Psoas muscle (tissue), 8 donors: Measurements from ENCODE around the gene TRAK1. TPM values are rescaled to one million over a fixed set of nuclear protein-coding genes. Genes with fewer than 3 reads are reported as not detected.

ENCODE experiments used
- ATAC-seq, 4 donors: fragments of 200-7000 bp; cut with Tn5 transposase; one replicate each; pipeline ENCODE4 v1.9.1; 2020; ENCODE audit warnings: moderate library complexity in 3 of 4, mild to moderate bottlenecking in 2 of 4
- DNase-seq, 2 donors: peaks; one replicate each; pipeline ENCODE4 v3.0.0-alpha.2; 2020
- H3K27ac ChIP-seq: fragments of 200-600 bp; one replicate; pipeline ENCODE4 v1.8.0; 2022
- H3K27me3 ChIP-seq, 3 donors: fragments of 200-600 bp in 1 of 3; one replicate each; pipeline versions ENCODE4 v1.6.1 to v1.8.0; 2013 to 2022; ENCODE audit warnings: low read length in 2 of 3, mild to moderate bottlenecking in 2 of 3, moderate library complexity in 1 of 3; ENCODE audit not compliant: insufficient read depth in 3 of 3
- H3K36me3 ChIP-seq, 2 donors: fragments of 200-600 bp in 1 of 2; one replicate each; pipeline versions ENCODE4 v1.6.1 to v1.8.0; 2013 to 2022; ENCODE audit warnings: low read depth in 1 of 2, mild to moderate bottlenecking in 1 of 2, moderate library complexity in 1 of 2; ENCODE audit not compliant: insufficient read depth in 1 of 2
- H3K4me1 ChIP-seq: fragments of 200-600 bp; one replicate; pipeline ENCODE4 v1.8.0; 2022
- H3K4me3 ChIP-seq: fragments of 200-600 bp; one replicate; pipeline ENCODE4 v1.8.0; 2022; ENCODE audit warnings: mild to moderate bottlenecking
- H3K9me3 ChIP-seq: fragments of 200-600 bp; one replicate; pipeline ENCODE4 v1.8.0; 2022
- WGBS, 3 donors: extraction: QIAGEN DNeasy Blood & Tissue Kit; methylation state at CpG; one replicate each; pipeline versions ENCODE4 v1.1.6 to v1.1.7; 2013; 5-methylcytosine and 5-hydroxymethylcytosine counted together
- intact Hi-C, 2 donors: fragments of 100-400 bp; cut with DNase I; formaldehyde crosslinking; loops; one replicate each; pipeline versions ENCODE4 v1.11.0 to v1.14.2; 2022
- polyA plus RNA-seq, 3 donors: library from polyadenylated mRNA; stranded (reverse); fragments of 200-250 nt; gene quantifications; one replicate each; pipeline ENCODE4 v1.2.3, GENCODE V29; 2013
- total RNA-seq, 4 donors: library from RNA; stranded (reverse); fragmentation: NEBNext Ultra II Directional in 2 of 4; extraction: Animal tissue kit (Norgen Biotek cat#: 25700) in 2 of 4; gene quantifications; one replicate each; pipeline versions ENCODE4 v1.2.1 to v1.2.4, GENCODE V29; 2021 to 2023
- TF ChIP-seq, protein P1 (sequence below): fragments of 200-600 bp; IDR thresholded peaks from one replicate; pipeline ENCODE4 v1.8.0; 2022; ENCODE audit warnings: antibody characterized with exemption
- donor health status: healthy with polysubstance abuse.
- donor health status: DM: no; HTN: no; CAD: no; lungs with moderate emphysema.
- donor health status: Bipolar disorder and iron deficiency.
- donor health status: healthy.
- donor health status: DM: yes; HTN: yes; CAD: no.
- donor health status: DM: no; HTN: no; CAD: no.
- donor health status: DM: no; HTN: no; CAD: no.
- donor health status: DM: yes; HTN: yes; CAD: no.

Gene TRAK1
- total and polyA plus RNA-seq, 7 donors: 30.8 to 128 (median 94.8) TPM

DNA sequence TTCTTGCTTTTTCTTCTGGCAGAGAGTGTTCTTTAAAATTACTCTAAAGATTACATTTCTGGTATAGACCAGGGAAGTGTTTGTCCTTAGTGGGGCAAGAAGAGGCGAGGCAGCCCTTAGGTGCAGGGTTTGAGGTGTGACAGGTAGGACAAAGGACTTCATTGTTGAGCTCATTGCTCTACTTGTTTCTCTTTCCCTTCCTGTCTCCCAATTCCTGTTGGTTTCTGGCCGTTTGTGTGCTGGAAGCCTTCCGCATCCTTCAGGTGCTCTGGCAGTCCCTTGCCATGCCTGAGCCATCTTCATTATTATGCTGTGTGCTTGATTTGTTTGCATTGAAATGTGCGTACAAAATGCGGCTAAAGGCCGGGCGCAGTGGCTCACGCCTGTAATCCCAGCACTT lies 89.7 kb downstream of the TRAK1 start:
- ATAC-seq (no peak), DNase-seq (no peak)
- H3K27me3 ChIP-seq: no peaks in the 10 kb centered on the region
- TF ChIP-seq, protein P1, sequence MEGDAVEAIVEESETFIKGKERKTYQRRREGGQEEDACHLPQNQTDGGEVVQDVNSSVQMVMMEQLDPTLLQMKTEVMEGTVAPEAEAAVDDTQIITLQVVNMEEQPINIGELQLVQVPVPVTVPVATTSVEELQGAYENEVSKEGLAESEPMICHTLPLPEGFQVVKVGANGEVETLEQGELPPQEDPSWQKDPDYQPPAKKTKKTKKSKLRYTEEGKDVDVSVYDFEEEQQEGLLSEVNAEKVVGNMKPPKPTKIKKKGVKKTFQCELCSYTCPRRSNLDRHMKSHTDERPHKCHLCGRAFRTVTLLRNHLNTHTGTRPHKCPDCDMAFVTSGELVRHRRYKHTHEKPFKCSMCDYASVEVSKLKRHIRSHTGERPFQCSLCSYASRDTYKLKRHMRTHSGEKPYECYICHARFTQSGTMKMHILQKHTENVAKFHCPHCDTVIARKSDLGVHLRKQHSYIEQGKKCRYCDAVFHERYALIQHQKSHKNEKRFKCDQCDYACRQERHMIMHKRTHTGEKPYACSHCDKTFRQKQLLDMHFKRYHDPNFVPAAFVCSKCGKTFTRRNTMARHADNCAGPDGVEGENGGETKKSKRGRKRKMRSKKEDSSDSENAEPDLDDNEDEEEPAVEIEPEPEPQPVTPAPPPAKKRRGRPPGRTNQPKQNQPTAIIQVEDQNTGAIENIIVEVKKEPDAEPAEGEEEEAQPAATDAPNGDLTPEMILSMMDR: no peak
- H3K4me1 ChIP-seq: peaks cover 56% of the 10 kb centered on the region
- no peak overlapping the region for H3K27ac ChIP-seq
- intact Hi-C loops: no loop called here
- no peak overlapping the region for H3K4me3 ChIP-seq
- no peaks in the 10 kb centered on the region for H3K36me3 ChIP-seq
- no peaks in the 10 kb centered on the region for H3K9me3 ChIP-seq
- WGBS, 3 donors: 96% methylated on average over 8 of the region's 8 CpGs

DNA sequence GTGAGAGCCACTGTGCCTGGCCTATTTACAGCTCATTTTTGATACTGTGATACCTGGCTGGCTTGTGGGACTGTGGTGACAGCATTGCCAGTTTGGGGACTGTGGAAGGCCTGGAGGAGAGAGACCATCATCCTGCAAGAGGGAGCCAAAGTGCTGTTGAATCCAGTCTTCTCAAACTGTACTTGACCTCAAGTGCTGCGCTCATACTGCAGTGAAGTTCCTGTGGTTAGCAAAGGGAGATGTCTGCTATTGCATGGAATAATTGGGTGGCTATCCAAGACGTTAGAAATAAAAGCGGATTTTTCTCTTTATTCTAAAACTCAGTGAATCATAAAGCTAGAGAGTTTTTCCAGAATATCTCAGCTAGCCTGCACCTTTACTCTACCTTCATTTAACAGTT lies 91.4 kb downstream of the TRAK1 start:
- 39 to 53% (median 42%) methylated on average over 3 of the region's 3 CpGs for WGBS, 3 donors
- no peak overlapping the region for H3K4me3 ChIP-seq
- H3K9me3 ChIP-seq: no peaks in the 10 kb centered on the region
- H3K27me3 ChIP-seq: no peaks in the 10 kb centered on the region
- intact Hi-C loops: no loop called here
- ATAC-seq (no peak), DNase-seq (no peak)
- H3K4me1 ChIP-seq: peaks cover 43% of the 10 kb centered on the region
- TF ChIP-seq, protein P1: no peak
- H3K27ac ChIP-seq: no peak overlapping the region
- H3K36me3 ChIP-seq: no peaks in the 10 kb centered on the region

DNA sequence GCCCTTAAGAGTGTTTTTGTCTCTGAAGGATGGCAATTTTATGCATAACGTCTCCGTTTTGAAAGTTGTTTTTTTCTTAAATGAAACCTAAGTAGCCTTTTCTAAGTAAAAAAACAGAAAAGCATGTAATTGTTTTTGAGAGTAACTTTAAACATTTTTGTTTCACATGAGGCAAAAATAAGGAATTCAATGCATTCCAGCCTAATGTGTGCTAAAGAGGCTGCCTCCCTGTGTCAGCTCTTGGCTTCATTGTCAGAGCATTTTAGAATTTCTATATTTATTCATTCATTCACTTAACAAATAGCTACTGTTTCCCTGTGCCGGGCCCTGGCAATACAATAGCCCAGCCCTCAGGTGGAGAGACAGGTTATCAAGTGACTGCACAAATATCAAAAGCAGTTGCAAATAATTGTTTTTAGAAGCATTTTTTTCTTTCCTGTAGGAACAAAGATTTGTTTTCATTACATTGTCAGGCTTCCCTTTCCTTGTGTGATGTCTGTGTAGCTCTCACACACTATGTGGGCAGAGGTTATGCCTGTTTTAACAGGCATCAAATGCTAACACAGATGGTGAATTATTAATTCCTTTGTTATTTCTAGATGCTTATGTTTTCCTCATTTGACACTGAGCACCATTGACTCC lies 93.0 kb downstream of the TRAK1 start:
- Histone ChIP-seq H3K4me1 (peaks cover 34% of the 10 kb centered on the region), H3K36me3 (peaks cover 0 to 5% of the 10 kb centered on the region in 2 donors), H3K4me3 (no peak overlapping the region), H3K9me3 (no peaks in the 10 kb centered on the region), H3K27me3 (no peaks in the 10 kb centered on the region), H3K27ac (peak overlapping the region; percentile 2)
- WGBS, 3 donors: 38 to 60% (median 46%) methylated on average over 3 of the region's 3 CpGs
- ATAC-seq (no peak), DNase-seq (no peak)
- TF ChIP-seq, protein P1: no peak
- intact Hi-C loops: no loop called here

DNA sequence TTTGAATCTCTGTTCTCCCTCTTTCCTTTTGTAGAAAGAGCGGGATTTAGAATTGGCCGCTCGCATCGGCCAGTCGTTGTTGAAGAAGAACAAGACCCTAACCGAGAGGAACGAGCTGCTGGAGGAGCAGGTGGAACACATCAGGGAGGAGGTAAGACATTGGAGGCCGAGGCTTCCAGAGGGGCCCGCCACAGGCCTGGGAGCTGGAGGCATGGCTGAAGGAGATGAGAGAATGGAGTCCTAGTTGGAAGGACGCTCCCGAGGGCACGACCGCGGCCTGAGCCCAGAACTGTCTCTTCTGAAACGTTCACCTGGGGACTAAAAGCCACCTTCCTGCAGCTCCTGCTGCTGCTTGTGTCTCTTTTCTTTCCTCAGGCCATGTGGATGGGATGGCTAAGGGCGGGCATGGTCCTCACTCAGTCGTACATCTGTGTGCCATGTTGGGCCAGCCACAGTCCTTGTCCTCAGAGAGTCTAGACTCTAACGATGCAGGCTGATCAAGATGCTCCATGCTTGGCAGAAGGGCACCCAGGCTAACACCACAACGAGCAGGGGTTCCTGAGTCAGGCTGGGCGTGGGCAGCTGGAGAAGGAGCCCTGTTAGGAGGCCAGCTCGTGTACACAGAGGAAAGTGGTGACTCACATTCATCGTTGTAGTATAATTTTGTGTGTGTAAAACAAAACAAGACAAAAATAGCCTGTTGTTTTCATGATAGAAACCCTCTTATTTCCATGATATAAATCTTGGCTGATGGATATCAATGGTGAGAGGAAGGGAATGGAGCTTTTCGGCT lies 93.7 kb downstream of the TRAK1 start:
- no peaks in the 10 kb centered on the region for H3K9me3 ChIP-seq
- ATAC-seq: peak in 1 of 4 donors; percentile 36
- peaks cover 32% of the 10 kb centered on the region for H3K4me1 ChIP-seq
- no peaks in the 10 kb centered on the region for H3K27me3 ChIP-seq
- intact Hi-C loops: no loop called here
- TF ChIP-seq, protein P1: no peak
- H3K4me3 ChIP-seq: no peak overlapping the region
- peak overlapping the region; percentile 41 for H3K27ac ChIP-seq
- DNase-seq: no peak
- peaks cover 0 to 5% of the 10 kb centered on the region in 2 donors for H3K36me3 ChIP-seq
- 82 to 87% (median 82%) methylated on average over 23 of the region's 23 CpGs for WGBS, 3 donors
